GM19043 (cell line): Measurements from ENCODE around the gene FGFR3.

Experiments
- ATAC-seq: cut with Tn5 transposase; IDR thresholded peaks from one replicate; pipeline ENCODE4 v1.9.1; 2021; ENCODE audit warnings: low read depth; ENCODE audit not compliant: unreplicated experiment

FGFR3 gene

DNA sequence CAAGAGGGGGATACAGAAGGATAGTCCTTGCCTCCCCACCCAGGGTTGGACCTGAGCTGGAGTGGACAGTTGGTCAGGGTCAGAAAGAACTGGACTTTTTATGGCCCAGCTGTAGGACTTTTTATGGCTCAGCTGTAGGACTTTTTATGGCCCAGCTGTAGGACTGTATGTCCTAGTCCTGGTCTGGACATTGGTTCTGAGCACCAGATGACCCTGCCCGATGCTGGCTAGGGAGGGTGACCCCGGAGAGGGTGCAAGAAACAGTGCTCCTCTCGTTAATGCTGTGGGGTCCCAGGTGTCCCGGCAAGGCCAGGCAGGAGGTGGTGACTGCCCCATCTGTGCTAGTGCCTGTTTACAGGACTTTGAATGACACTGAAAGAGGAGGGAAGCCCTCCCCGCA, 64.8 kb downstream of the FGFR3 start:
- no peak for ATAC-seq
